Epidermal melanocyte (primary cell): Measurements from ENCODE around the gene LTV1.

ENCODE experiments used
- DNase-seq: peaks from one replicate; pipeline ENCODE4 v3.0.0; 2011; ENCODE audit warnings: low spot score; ENCODE audit not compliant: insufficient read length

The LTV1 gene

GRCh38 chr6:143882401-143882930, 39.3 kb downstream of the LTV1 start:
- DNase-seq, result no peak

- DNase-seq, result no peak
Measured at GRCh38 chr6:143884216-143884900, 41.2 kb downstream of the LTV1 start.

GRCh38 chr6:143885116-143885515, 42.0 kb downstream of the LTV1 start:
- no peak for DNase-seq

DNA sequence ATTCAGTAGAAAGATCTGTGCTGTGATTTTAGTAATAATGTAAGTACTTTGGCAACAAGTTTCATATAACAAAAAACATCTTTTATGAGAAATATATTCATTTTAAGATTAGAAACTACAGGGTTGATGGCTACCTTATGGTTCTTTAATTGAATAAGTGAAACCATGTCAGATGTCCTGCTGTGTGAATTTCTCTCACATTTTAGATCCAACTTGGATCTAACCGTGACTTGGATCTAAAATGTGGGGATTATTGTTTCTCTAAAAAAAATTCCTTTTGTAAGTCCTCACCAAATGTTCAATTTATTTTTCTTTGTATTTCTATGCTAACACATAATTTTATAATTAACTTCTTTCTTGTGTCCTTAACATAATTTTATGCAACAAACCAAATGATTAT, 51.5 kb downstream of the LTV1 start:
- no peak for DNase-seq

GRCh38 chr6:143896126-143896860, 53.2 kb downstream of the LTV1 start:
- no peak for DNase-seq

- no peak for DNase-seq
Measured at GRCh38 chr6:143900358-143900757, 57.2 kb downstream of the LTV1 start.

- peak; percentile 42 for DNase-seq
Measured at GRCh38 chr6:143901885-143902750, 59.0 kb downstream of the LTV1 start.

- no peak for DNase-seq
Measured at GRCh38 chr6:143902827-143903226, 59.7 kb downstream of the LTV1 start.

DNA sequence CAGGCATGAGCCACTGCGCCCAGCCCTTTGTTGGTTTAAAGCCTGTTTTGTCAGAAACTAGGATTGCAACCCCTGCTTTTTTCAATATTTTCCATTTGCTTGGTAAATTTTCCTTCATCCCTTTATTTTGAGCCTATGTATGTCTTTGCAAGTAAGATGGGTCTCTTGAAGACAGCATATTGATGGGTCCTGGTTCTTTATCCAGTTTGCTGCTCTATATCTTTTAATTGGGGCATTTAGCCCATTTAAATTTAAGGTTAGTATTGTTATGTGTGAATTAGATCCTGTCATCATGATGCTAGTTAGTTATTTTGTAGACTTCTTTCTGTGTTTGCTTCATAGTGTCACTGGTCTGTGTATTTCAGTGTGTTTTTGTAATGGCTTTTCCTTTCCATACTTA, 67.9 kb downstream of the LTV1 start:
- no peak for DNase-seq

- DNase-seq, result no peak
Measured at GRCh38 chr6:143912671-143913070, 69.5 kb downstream of the LTV1 start.
